Osteoblast (primary cell): ENCODE measurements around the gene MOBP. TPM values are rescaled to one million over a fixed set of nuclear protein-coding genes. Genes with fewer than 3 reads are reported as not detected.
"Not testable (repeated sequence)": the region's sequence is repeated elsewhere in the genome, so short reads cannot be mapped to it uniquely, and the experiment has no call there.

Experiments
- DNase-seq: peaks from one replicate; pipeline ENCODE4 v3.0.0; 2011; ENCODE audit warnings: low spot score, mixed read lengths; ENCODE audit not compliant: insufficient read length; ENCODE audit errors: missing footprints
- H2AFZ ChIP-seq: 2 replicates; pipeline ENCODE4 v1.6.0; 2011; ENCODE audit warnings: mild to moderate bottlenecking, low read length
- H3K27ac ChIP-seq: 2 replicates; pipeline ENCODE4 v1.5.1; 2011; ENCODE audit warnings: mild to moderate bottlenecking, low read depth, low read length, moderate library complexity
- H3K27me3 ChIP-seq: 2 replicates; pipeline ENCODE4 v1.6.0; 2012; ENCODE audit warnings: mild to moderate bottlenecking, control low read depth, inconsistent platforms, low read length, moderate library complexity; ENCODE audit not compliant: insufficient read depth
- H3K36me3 ChIP-seq: 2 replicates; pipeline ENCODE4 v1.5.1; 2011; ENCODE audit warnings: mild to moderate bottlenecking, low read length, control low read depth, moderate library complexity; ENCODE audit not compliant: insufficient read depth
- H3K4me1 ChIP-seq: 2 replicates; pipeline ENCODE4 v1.5.1; 2011; ENCODE audit warnings: mild to moderate bottlenecking, low read length, control low read depth, moderate library complexity; ENCODE audit not compliant: insufficient read depth
- H3K4me2 ChIP-seq: 2 replicates; pipeline ENCODE4 v1.6.0; 2011; ENCODE audit warnings: mild to moderate bottlenecking, low read length; ENCODE audit not compliant: insufficient read depth
- H3K4me3 ChIP-seq: fragments of 200-600 bp; sonication (generic); 3 replicates; pipeline ENCODE4 v1.5.1; 2012; ENCODE audit warnings: mild to moderate bottlenecking, low read length, inconsistent platforms; ENCODE audit not compliant: insufficient read depth
- H3K79me2 ChIP-seq: 2 replicates; pipeline ENCODE4 v1.6.0; 2012; ENCODE audit warnings: mild to moderate bottlenecking, low read length, control low read depth, inconsistent platforms; ENCODE audit not compliant: insufficient read depth
- H3K9me3 ChIP-seq: 2 replicates; pipeline ENCODE4 v1.5.1; 2011; ENCODE audit warnings: low read depth, low read length, control low read depth
- H4K20me1 ChIP-seq: 2 replicates; pipeline ENCODE4 v1.6.0; 2012; ENCODE audit warnings: mild to moderate bottlenecking, low read length, control low read depth; ENCODE audit not compliant: insufficient read depth
- CTCF ChIP-seq: IDR thresholded peaks from 2 replicates; pipeline ENCODE4 v1.5.1; 2011; ENCODE audit warnings: mild to moderate bottlenecking, low read depth, low read length, moderate library complexity; ENCODE audit errors: extremely low read depth
- total RNA-seq: library from RNA; depleted of rRNA; stranded (reverse); fragments of >200 nt; gene quantifications from 2 replicates; pipeline ENCODE4 v1.2.3, GENCODE V29; 2012

Gene MOBP
- not detected in 2 replicates for total RNA-seq

GRCh38 chr3:39467394-39468107 lies at the start of gene MOBP:
TSS of gene MOBP (plus strand) at chr3:39467680. CDS start at chr3:39502070, 34,390 bp downstream.
- Histone ChIP-seq H3K27me3 (no peaks in the 10 kb centered on the region), H3K27ac (no peak within 1 kb of the TSS), H3K36me3 (no peaks in the 10 kb centered on the region), H3K79me2 (no peaks in the 10 kb centered on the region), H4K20me1 (no peaks in the 10 kb centered on the region), H3K4me3 (no peak within 1 kb of the TSS), H3K9me3 (no peaks in the 10 kb centered on the region), H3K4me2 (no peak within 1 kb of the TSS), H3K4me1 (no peaks in the 10 kb centered on the region), H2AFZ (no peak within 1 kb of the TSS)
- no peak for TF ChIP-seq CTCF
- no peak for DNase-seq

- H4K20me1 ChIP-seq, H3K79me2 ChIP-seq, H3K4me1 ChIP-seq, H3K27me3 ChIP-seq, H3K4me2 ChIP-seq, H3K4me3 ChIP-seq, H3K27ac ChIP-seq, DNase-seq, H2AFZ ChIP-seq, H3K36me3 ChIP-seq, H3K9me3 ChIP-seq: not testable (repeated sequence)
Observed at GRCh38 chr3:39418556-39419225, 48.8 kb upstream of the MOBP start.

- H3K27me3 ChIP-seq: no peaks in the 10 kb centered on the region
- no peaks in the 10 kb centered on the region for H3K9me3 ChIP-seq
- no peak for DNase-seq
- no peak overlapping the region for H3K4me3 ChIP-seq
- H3K4me1 ChIP-seq: no peaks in the 10 kb centered on the region
- no peaks in the 10 kb centered on the region for H4K20me1 ChIP-seq
- no peak overlapping the region for H2AFZ ChIP-seq
- no peak for TF ChIP-seq CTCF
- H3K27ac ChIP-seq: no peak overlapping the region
- no peaks in the 10 kb centered on the region for H3K79me2 ChIP-seq
- H3K4me2 ChIP-seq: no peak overlapping the region
- H3K36me3 ChIP-seq: no peaks in the 10 kb centered on the region
Observed at GRCh38 chr3:39419742-39420315, 47.7 kb upstream of the MOBP start.

GRCh38 chr3:39420543-39420942 lies 46.9 kb upstream of the MOBP start:
- DNase-seq: no peak
- Histone ChIP-seq H4K20me1 (no peaks in the 10 kb centered on the region), H3K27me3 (no peaks in the 10 kb centered on the region), H3K36me3 (no peaks in the 10 kb centered on the region), H3K4me2 (no peak overlapping the region), H3K4me1 (no peaks in the 10 kb centered on the region), H3K79me2 (no peaks in the 10 kb centered on the region), H2AFZ (no peak overlapping the region), H3K27ac (no peak overlapping the region), H3K4me3 (no peak overlapping the region), H3K9me3 (no peaks in the 10 kb centered on the region)
- no peak for TF ChIP-seq CTCF
